ENCODE measurements around the gene SEMA6C. TPM values are rescaled to one million over a fixed set of nuclear protein-coding genes. Genes with fewer than 3 reads are reported as not detected.

The SEMA6C gene
- polyA plus RNA-seq, 3 donors: 0.39 to 1.4 (median 0.97) TPM

- Mint-ChIP-seq H3K4me3 (no peak overlapping the region), H3K27ac (peak overlapping the region in 3 of 7 donors; percentile 1 to 44 (median 28)), H3K36me3 (peaks cover 71 to 91% of the 10 kb centered on the region in 2 donors), H3K9me3 (peaks cover 0 to 2% (median 0%) of the 10 kb centered on the region in 7 donors), H3K4me1 (peaks cover 7% of the 10 kb centered on the region), H3K27me3 (ENCODE audit: low read depth in 3 of 3) (no peaks in the 10 kb centered on the region)
- no peak overlapping the region for H3K9ac ChIP-seq (ENCODE audit: insufficient read depth, low read length, poor library complexity, severe bottlenecking)
- WGBS (ENCODE audit: insufficient coverage): 98% methylated on average over 17 of the region's 17 CpGs
- H3K27me3 ChIP-seq (ENCODE audit: control insufficient read depth in 2 of 2, insufficient read depth in 2 of 2, low read length in 2 of 2): no peaks in the 10 kb centered on the region
- no peak overlapping the region for H3K4me2 ChIP-seq (replicated peaks; ENCODE audit: extremely low read depth, low read length, poor library complexity, severe bottlenecking)
- no peak for TF ChIP-seq CTCF (IDR thresholded peaks at IDR 0.05)
- DNase-seq: no peak
- H3K27ac ChIP-seq (ENCODE audit: low read depth in 1 of 2, low read length in 2 of 2): no peak overlapping the region
- no peaks in the 10 kb centered on the region for H3K79me2 ChIP-seq (ENCODE audit: insufficient read depth, low read length)
- no peak overlapping the region for H2AFZ ChIP-seq (ENCODE audit: insufficient read depth, low read depth, low read length, poor library complexity, severe bottlenecking)
- H3K36me3 ChIP-seq (replicated peaks in 1 of 2; ENCODE audit: control insufficient read depth in 1 of 2, insufficient read depth in 2 of 2, low read length in 2 of 2): peaks cover 79 to 91% of the 10 kb centered on the region in 2 donors
- peaks cover 3 to 8% of the 10 kb centered on the region in 2 donors for H3K4me1 ChIP-seq (ENCODE audit: control insufficient read depth in 1 of 2, insufficient read depth in 2 of 2, low read length in 2 of 2)
- no peak overlapping the region for H3K4me3 ChIP-seq (replicated peaks in 1 of 3; ENCODE audit: low read depth in 2 of 3, low read length in 3 of 3)
- no peaks in the 10 kb centered on the region for H4K20me1 ChIP-seq (ENCODE audit: insufficient read depth, low read length)
- H3K9me3 ChIP-seq (replicated peaks in 1 of 2; ENCODE audit: control insufficient read depth in 1 of 2, insufficient read depth in 1 of 2, low read length in 2 of 2): no peaks in the 10 kb centered on the region
- intact Hi-C loops (cut with micrococcal nuclease): no loop called here
Measured at GRCh38 chr1:151176514-151177045, 30.1 kb upstream of the SEMA6C start.

- H3K9me3 Mint-ChIP-seq: peaks cover 0 to 2% (median 0%) of the 10 kb centered on the region in 7 donors
- H3K4me1 Mint-ChIP-seq: peaks cover 7% of the 10 kb centered on the region
- Histone ChIP-seq H4K20me1 (ENCODE audit: insufficient read depth, low read length) (no peaks in the 10 kb centered on the region), H3K9me3 (replicated peaks in 1 of 2; ENCODE audit: control insufficient read depth in 1 of 2, insufficient read depth in 1 of 2, low read length in 2 of 2) (no peaks in the 10 kb centered on the region), H3K36me3 (replicated peaks in 1 of 2; ENCODE audit: control insufficient read depth in 1 of 2, insufficient read depth in 2 of 2, low read length in 2 of 2) (peaks cover 79 to 91% of the 10 kb centered on the region in 2 donors), H3K27me3 (ENCODE audit: control insufficient read depth in 2 of 2, insufficient read depth in 2 of 2, low read length in 2 of 2) (no peaks in the 10 kb centered on the region), H3K4me2 (replicated peaks; ENCODE audit: extremely low read depth, low read length, poor library complexity, severe bottlenecking) (no peak within 1 kb of the TSS), H3K27ac (ENCODE audit: low read depth in 1 of 2, low read length in 2 of 2) (peak within 1 kb of the TSS in 1 of 2 donors; percentile 44), H2AFZ (ENCODE audit: insufficient read depth, low read depth, low read length, poor library complexity, severe bottlenecking) (no peak within 1 kb of the TSS), H3K9ac (ENCODE audit: insufficient read depth, low read length, poor library complexity, severe bottlenecking) (no peak within 1 kb of the TSS), H3K79me2 (ENCODE audit: insufficient read depth, low read length) (no peaks in the 10 kb centered on the region), H3K4me3 (replicated peaks in 1 of 3; ENCODE audit: low read depth in 2 of 3, low read length in 3 of 3) (no peak within 1 kb of the TSS), H3K4me1 (ENCODE audit: control insufficient read depth in 1 of 2, insufficient read depth in 2 of 2, low read length in 2 of 2) (peaks cover 3 to 8% of the 10 kb centered on the region in 2 donors)
- DNase-seq: peak in 1 of 3 donors; percentile 31
- peak within 1 kb of the TSS in 6 of 7 donors; percentile 28 to 76 (median 64) for H3K27ac Mint-ChIP-seq
- H3K36me3 Mint-ChIP-seq: peaks cover 70 to 89% of the 10 kb centered on the region in 2 donors
- WGBS (ENCODE audit: insufficient coverage): no CpG with 5 or more reads among the region's 4 CpGs
- TF ChIP-seq CTCF (IDR thresholded peaks at IDR 0.05): peak; percentile 73
- H3K4me3 Mint-ChIP-seq: no peak within 1 kb of the TSS
- no peaks in the 10 kb centered on the region for H3K27me3 Mint-ChIP-seq (ENCODE audit: low read depth in 3 of 3)
- intact Hi-C loops (cut with micrococcal nuclease): no loop called here
Measured at GRCh38 chr1:151175863-151176262, 29.4 kb upstream of the SEMA6C start, which contains the start of gene TMOD4. Gene TMOD4, minus strand, starts transcription at chr1:151175981. Its CDS starts 1,106 bp downstream, at chr1:151174875.

Measured in CD14-positive monocyte (primary cell).